ENCODE measurements around the gene CTAGE9. TPM values are rescaled to one million over a fixed set of nuclear protein-coding genes. Genes with fewer than 3 reads are reported as not detected.

Gene CTAGE9
- total and polyA plus RNA-seq, 10 donors: not detected

- Histone ChIP-seq H3K9me3 (no peaks in the 10 kb centered on the region), H3K4me1 (no peaks in the 10 kb centered on the region), H3K36me3 (no peaks in the 10 kb centered on the region), H3K27ac (no peak overlapping the region), H3K4me3 (no peak overlapping the region), H3K27me3 (replicated peaks in 1 of 7) (no peaks in the 10 kb centered on the region)
- DNase-seq: no peak
- 73 to 85% (median 75%) methylated on average over 7 of the region's 7 CpGs for WGBS, 5 donors
- intact Hi-C loops (cut with DNase I; ENCODE audit: low total_unique reads): no loop called here
- TF ChIP-seq POLR2A (IDR thresholded peaks at IDR 0.05) (no peak), POLR2AphosphoS5 (IDR thresholded peaks at IDR 0.05) (no peak), CTCF (IDR thresholded peaks at IDR 0.05 in 8 of 11, conservative IDR thresholded peaks at IDR 0.05 in 3 of 11) (no peak)
Observed at GRCh38 chr6:131747821-131748353, 37.1 kb upstream of the CTAGE9 start.

GRCh38 chr6:131745476-131745875 lies 34.7 kb upstream of the CTAGE9 start:
- no peak for TF ChIP-seq CTCF (IDR thresholded peaks at IDR 0.05 in 8 of 11, conservative IDR thresholded peaks at IDR 0.05 in 3 of 11)
- no peak for TF ChIP-seq POLR2A (IDR thresholded peaks at IDR 0.05)
- TF ChIP-seq POLR2AphosphoS5 (IDR thresholded peaks at IDR 0.05): no peak
- intact Hi-C loops (cut with DNase I; ENCODE audit: low total_unique reads): no loop called here
- no peak overlapping the region for H3K27ac ChIP-seq
- no peak for DNase-seq
- H3K4me1 ChIP-seq: no peaks in the 10 kb centered on the region
- H3K9me3 ChIP-seq: no peaks in the 10 kb centered on the region
- H3K36me3 ChIP-seq: no peaks in the 10 kb centered on the region
- no peaks in the 10 kb centered on the region for H3K27me3 ChIP-seq (replicated peaks in 1 of 7)
- WGBS, 5 donors: 86 to 95% (median 90%) methylated on average over 5 of the region's 5 CpGs
- no peak overlapping the region for H3K4me3 ChIP-seq

- H3K4me3 ChIP-seq: no peak overlapping the region
- H3K9me3 ChIP-seq: no peaks in the 10 kb centered on the region
- no peaks in the 10 kb centered on the region for H3K36me3 ChIP-seq
- 46 to 54% (median 47%) methylated on average over 6 of the region's 6 CpGs for WGBS, 5 donors
- DNase-seq: no peak
- intact Hi-C loops (cut with DNase I; ENCODE audit: low total_unique reads): no loop called here
- no peak overlapping the region for H3K27ac ChIP-seq
- no peak for TF ChIP-seq POLR2A (IDR thresholded peaks at IDR 0.05)
- no peak for TF ChIP-seq POLR2AphosphoS5 (IDR thresholded peaks at IDR 0.05)
- TF ChIP-seq CTCF (IDR thresholded peaks at IDR 0.05 in 8 of 11, conservative IDR thresholded peaks at IDR 0.05 in 3 of 11): no peak
- no peaks in the 10 kb centered on the region for H3K4me1 ChIP-seq
- no peaks in the 10 kb centered on the region for H3K27me3 ChIP-seq (replicated peaks in 1 of 7)
Observed at GRCh38 chr6:131744432-131745287, 33.8 kb upstream of the CTAGE9 start.

GRCh38 chr6:131741688-131742393 lies 31.0 kb upstream of the CTAGE9 start:
- intact Hi-C loops (cut with DNase I; ENCODE audit: low total_unique reads): no loop called here
- Histone ChIP-seq H3K27me3 (replicated peaks in 1 of 7) (no peaks in the 10 kb centered on the region), H3K36me3 (no peaks in the 10 kb centered on the region), H3K4me1 (no peaks in the 10 kb centered on the region), H3K27ac (no peak overlapping the region), H3K9me3 (no peaks in the 10 kb centered on the region), H3K4me3 (no peak overlapping the region)
- 15 to 26% (median 21%) methylated on average over 3 of the region's 3 CpGs for WGBS, 5 donors
- no peak for TF ChIP-seq CTCF (IDR thresholded peaks at IDR 0.05 in 8 of 11, conservative IDR thresholded peaks at IDR 0.05 in 3 of 11)
- no peak for TF ChIP-seq POLR2AphosphoS5 (IDR thresholded peaks at IDR 0.05)
- no peak for TF ChIP-seq POLR2A (IDR thresholded peaks at IDR 0.05)
- no peak for DNase-seq
